ENCODE data around the gene PLEKHM3.

Gene PLEKHM3

DNA sequence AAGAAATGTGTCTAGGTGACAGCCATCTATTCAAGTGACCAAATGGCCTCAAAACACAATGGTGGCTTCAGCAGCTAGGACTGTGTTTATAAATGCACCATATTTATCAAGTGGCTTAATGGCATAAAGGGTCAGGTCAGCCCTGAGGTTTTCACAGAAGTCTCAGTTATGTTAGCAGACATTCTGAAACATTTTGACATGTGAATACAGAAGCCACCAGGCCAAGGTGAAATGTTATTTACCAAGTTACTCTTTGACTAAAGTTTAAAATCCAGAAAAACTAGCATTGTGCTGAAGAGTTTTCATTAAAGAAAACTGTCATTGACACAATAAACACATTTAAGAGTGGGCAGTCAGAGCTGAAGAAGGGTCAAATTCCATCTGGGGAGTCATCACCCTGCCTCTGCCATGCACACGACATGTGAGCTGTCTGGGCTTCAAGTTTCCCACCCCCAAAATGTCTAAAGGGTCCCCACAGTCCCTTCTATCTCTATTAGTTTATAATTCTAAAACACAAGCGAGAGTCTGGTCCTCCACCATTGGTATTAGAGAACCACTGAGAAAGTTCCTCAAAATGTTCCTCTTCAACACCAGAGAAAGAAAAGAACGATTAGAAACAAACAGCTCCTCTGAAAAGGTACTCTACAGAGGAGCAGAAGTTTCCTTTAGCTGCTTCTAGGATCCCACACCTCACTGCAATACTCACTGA lies 178.1 kb downstream of the PLEKHM3 start:
- DNase-seq: no peak

DNA sequence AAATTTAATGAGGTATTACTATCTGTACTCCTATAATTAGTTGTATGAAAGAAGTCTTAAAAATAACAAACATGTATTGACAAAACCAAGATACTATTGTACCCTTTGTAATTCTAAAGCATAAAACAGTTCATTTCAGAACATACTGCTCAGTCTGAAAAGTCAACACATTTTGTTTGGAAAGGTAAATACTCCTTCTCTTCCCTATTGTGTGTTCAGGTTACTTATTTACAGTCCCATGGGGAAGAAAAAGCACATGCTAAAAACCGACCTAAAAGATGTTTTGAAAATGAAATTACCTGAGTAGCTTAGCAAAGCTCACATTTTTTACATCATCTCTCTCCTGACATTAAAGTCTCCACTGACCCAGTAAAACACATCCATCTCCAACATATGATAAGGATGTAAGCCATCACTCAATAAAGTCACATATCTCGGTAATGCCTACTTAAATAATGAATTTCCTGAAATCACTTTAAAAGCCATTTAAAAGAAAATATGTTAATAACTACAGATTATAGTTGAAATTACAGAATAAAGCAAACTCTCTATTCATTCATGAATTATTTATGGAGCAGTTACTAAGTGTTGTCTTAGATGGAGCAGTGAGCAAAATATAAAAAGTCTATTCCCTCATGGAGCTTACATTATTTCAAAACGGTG lies 180.0 kb downstream of the PLEKHM3 start:
- no peak for DNase-seq

DNA sequence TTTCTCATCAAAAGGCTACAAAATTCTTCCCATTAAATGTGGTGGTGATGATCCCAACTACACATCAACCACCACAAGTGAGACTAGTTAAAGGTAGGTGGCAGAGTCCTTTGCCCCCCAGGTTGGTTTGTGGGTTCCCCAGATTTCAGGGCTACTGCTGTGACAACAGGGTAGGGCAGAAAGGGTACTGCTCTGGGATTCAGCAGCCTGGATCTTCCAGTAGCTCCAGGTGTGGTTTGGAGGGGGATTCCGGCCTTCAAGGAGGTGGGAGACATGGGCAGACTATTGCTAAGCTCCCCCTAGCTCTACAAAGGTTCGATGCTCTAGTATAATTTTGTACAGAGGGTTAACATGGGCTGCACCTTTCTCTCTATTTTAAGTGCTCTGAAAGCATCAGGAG lies 180.7 kb downstream of the PLEKHM3 start:
- DNase-seq: no peak

DNA sequence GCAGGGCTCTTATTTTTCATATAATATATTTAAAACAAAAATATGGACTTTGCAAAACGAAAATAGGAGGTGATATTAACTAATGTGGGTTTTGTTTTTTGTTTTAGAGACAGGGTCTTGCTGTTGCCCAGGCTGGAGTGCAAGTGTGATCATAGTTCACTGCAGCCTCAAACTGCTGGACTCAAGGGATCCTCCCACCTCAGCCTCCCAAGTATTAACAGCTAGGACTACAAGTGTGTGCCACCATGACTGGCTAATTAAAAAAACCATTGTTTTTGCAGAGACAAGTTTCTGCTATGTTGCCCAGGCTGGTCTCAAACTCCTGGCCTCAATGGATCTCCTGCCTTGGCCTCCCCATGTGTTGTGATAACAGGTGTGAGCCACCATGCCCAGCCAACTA lies 185.2 kb downstream of the PLEKHM3 start:
- no peak for DNase-seq

DNA sequence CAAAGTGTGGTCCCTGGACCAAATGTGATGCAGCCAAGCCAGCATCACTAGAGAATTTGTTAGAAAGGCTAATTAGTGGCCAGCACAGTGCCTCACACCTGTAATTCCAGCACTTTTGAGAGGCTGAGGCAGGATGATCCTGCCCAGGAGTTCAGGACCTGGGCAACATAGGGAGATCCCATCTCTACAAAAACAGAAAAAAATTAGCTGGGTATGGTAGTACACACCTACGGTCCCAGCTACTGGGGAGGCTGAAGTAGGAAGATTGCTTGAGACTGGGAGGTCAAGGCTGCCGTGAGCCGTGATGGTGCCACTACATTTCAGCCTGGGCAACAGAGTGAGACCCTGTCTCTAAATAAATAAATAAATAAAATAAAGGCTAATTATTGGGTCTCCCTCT lies 185.8 kb downstream of the PLEKHM3 start:
- DNase-seq: no peak

DNA sequence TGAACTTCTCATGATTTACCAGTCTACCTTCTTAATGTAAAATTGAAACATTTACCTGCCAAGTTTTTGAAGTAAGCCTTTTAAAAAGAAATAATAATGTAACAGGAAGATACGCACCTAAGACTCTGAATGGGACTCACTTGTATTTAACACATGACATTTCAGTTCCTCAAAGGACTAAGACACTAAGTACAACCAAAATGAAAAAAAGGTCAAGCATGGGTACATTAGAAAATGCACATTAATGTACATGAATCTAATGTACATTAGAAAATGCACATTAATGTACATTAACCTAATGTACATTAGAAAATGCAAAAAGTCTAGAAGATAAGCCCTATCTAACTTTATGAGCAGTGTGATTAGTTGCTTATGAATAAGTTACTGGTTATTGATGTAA lies 186.3 kb downstream of the PLEKHM3 start:
- DNase-seq: no peak

DNA sequence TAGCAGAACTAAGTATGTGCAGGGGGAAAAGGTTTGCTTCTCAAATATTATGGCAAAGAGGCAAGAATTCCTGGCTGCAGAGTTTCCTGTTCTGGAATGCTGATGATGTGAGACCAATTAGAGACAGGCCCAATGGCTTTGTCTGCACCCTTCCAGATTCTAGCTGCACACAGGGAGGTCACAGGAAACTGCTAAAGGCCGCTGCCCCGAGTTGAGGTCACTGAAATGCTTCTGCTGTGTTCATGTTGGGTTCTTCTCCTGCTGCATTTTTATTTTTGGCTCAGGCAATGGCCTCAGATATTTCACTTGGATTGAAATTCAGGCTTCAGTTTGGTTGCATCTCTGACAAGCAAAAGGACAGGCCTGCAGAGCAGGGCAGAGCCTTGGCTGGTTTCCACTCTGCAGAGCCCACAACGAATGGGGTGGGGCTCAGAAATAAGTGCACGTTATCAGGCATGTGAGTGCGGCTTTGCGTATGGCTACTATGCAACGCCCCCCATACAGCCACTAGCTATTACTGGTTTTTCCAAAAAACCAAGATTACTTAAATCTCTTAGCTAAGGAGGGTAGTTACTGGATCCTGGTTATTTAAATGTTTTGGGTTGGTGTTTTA lies 188.7 kb downstream of the PLEKHM3 start:
- no peak for DNase-seq

DNA sequence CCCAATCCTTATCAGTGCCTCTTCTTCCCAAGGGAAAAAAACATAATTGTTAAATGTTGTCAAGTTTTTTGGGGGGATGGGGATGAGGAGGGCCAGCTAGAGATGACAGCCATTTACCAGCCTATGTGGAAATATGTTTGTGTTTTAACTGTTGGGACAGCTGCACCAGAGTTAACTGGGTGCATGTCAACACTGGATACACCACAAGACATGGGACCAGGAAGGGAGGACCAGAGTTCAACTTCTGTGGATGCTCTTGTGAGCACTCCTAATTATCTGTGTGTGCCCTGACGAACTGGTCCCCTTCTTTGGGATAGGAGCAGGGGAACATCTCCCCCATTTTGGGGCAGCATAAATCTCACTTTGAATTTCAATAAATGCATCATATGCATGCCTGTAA lies 189.5 kb downstream of the PLEKHM3 start:
- no peak for DNase-seq

DNA sequence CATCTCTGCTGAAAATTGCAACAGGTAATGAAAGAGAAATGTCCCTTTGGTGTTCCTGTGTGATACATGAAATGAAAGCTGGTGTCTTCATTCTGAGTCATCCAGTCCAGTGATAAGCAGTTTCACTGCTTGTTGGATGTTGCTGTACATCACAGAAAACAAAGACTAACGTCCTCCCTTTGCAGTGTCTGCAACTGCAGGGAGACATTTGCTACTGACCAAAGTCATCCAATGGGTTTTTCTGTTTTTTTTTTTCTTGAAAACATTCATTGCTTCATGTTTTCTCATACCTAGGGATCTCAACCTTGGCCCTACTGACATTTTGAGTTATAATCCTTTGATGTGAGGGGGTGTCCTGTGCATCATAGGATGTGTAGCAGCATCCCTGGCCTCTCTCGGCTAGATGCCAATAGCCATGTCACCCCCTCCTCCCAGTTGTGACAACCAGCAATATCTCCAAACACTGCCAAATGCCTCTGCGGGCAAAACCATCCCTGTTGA lies 192.0 kb downstream of the PLEKHM3 start:
- DNase-seq: no peak

DNA sequence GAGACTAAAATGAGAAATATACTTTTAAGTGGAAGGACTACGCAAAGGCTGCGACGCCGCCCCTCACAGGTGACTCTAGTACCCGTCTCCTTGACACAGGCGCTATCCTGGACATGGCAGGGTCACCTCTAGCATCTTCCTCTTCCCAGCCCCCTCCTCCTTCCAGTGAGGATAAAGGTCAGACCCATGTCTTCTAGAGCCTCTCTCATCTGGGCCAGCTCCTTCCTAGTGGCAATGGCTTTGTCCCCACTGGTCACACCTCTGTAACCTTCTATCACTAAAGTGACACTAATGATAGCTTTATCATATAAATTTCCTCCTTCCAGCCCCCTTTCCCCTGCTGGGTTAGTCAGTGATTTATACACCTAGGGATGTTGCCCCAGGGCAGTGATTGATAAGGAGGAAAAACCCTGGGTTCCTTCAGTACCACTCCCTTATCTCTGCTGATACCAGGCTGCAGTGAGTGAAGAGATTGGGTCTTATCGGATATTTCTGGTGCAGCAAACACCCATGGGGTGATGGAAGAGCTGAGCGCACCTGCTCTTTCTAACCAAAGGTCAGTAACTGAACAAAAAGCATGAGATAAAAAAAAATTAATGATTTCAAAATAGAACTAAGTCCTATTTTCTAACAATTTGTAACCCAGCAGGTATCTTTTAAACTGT lies 193.6 kb downstream of the PLEKHM3 start:
- no peak for DNase-seq

DNA sequence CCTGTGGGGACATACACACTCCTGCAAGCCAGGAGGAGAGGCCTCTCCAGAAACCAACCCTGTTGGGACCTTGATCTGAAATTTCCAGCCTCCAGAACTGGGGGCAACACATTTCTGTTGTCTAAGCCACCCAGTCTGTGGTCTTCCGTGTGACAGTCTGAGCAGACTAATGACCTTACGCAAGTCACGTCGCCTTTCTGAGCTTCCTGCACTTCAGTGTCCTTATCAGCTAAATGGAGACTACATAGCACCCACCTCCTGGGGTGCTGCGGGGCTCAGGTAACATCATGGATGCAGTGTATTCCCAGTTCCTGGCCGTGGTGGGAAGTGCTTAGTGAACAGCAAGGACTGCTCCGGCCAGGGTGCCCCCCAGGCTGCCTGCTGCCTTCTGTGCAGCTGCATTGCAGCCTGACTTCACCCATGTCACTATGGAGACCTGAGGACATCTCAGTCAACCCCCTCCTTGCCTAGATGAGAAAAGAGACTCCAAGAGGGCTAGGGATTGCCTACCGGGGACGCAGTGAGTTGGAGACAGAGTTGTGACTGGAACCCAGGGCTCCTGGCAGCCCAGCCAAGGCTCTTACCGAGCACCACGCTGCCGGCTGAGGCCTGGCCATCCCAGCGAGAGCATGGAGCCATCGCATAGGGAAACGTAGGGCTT lies 194.4 kb downstream of the PLEKHM3 start:
- DNase-seq: no peak

DNA sequence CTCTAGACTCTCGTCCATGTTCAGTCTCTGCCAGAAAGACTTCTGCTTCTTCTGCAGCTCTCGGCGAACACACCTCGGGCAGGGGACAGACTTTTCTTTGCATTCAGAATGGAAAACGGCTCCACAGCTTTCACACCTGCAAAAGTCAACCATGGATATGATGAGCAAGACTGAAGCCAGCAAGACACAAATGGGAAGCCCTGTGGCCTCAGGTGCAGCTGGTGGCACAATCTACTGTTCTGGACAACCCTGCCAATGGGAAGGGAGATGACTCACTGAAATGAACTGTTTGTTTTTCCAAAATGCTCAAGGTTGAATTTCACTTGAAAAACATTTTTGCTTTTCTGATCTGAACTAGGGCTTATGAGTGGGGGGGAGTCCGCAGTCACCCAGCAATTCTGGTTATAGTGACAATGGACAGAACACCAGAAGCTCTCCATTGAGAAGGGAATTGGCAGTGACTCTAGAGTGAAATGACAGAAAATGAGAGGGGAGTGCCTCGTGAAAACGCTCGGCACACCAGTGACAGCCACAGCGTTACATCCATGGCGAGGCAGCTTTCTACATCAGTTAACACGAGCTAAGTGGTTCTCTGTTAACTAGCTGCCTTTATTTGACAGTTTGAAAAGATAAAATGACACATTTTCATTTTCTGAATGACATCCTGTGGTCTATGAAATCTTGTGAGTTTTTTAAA lies 196.8 kb downstream of the PLEKHM3 start:
- DNase-seq: no peak

DNA sequence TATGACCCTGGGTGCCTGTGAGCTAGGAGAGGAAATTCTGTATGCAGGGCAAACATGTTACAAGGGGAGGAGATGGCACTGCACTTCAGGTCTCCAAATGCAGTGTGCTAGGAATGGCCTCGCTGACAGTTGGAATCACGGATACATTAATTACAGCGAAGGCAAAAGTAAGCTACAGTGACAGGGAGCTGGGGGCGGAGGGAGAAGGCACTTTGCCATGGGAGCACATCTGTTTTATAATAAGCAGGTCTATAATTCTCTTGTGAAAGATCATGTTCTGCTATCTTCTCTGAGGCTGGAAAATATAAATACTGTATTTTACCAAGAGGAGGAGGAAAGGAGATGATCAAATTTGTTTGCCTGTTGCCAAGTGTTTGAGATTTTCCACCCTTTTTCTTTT lies 199.3 kb downstream of the PLEKHM3 start:
- no peak for DNase-seq

DNA sequence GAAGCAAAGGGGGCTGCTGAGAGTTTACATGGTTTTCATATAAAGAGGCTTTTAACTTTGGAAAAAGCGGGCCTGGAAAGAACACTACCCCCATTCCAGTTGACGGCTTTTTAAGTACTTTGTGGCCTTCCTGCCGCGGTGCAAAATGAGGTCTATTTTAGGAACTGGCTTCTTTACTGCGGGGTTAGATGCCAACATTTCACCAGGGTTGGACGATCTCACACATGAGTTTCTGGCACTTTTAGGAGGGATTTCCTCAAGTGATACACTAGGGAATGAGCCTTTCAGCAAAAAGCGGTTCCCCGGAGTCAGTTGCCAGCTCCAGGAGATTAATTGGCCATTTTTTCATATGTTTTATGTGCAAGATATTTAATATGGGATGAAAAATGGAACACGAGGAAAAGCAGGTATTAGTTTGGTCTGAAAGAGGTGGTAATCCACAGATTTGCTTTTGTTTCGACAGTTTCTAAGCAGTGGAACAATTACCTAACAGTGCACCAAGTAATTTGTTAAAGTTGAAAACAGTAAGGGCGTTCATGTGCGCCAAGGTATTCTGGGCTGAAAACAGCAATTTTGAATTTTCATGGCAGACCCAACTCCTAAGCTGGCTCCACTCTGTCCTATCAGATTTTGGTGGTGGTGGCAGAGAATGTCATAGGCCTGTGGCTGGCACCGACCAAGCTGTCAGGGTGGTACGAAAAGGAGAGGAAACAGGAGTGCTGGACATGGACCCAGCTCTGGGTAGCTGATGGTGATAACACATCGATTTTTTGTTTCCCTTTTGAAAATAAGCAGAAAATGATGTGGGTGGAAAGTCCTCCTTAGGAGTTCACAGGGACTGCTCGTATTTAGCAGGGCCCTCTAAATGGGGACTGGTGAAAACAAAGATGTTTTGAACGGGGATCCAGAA lies 200.0 kb downstream of the PLEKHM3 start:
- DNase-seq: no peak

DNA sequence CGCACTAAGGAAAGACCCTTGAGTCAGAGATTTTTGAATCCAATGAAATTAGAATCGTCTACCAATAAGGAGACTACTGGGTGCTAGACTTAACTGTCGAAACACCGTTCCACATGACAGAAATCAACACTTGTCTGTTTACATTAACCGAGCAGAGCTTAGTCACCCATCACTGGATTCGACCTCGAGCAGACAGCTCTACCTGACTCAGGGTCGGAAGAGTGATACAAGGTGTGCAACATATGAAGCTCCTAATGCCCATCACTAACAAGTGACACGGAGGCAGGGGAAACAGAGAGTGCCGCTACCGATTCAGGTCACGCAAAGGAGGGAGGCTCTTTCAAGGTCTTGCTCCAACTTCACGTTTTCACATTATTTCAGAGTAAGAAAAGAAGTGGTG lies 201.5 kb downstream of the PLEKHM3 start:
- DNase-seq: no peak

DNA sequence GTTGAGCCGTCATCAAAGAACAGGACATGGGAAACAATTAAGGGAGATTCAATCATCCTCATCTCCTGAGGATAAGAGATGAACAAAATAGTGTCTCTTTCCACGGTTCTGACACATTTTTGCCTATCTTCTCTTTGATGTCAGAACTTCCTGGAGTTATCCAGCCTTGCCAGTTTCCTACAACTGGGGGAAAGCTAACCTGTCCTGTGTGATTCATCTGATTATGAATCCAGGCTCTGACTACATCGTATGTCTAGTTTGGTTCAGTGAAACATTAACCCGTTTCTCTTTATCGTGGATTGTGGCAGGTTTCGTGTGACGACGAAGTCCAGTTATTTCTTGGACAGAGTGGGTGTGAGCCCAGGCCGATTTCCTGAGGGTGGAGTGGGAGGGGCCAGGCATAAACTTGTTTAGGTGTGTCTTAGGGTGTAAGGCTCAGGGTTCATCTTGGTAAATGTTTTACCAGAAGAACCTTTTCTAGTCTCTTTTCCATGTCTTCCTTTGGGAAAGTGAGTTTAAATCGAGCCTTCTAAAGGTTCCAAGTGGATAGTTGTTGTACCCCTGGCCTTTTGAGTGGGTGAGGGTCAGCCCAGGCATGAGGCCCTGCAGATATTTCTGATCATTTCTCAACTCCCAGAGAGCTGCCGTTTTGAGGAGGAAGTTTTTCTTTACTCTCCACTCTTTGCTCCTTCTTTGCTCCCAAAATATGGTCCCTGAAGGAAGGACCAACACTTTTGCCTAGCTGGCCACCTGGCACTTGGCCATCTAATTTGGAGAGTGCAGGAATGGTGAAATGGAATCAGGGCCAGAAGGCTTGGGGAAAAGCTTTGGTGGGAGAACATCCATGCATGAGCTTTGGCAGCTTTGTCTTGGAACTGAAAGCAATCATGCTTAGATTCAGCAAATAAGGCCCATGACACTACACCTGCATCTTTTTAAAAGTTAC lies 205.2 kb downstream of the PLEKHM3 start:
- no peak for DNase-seq

DNA sequence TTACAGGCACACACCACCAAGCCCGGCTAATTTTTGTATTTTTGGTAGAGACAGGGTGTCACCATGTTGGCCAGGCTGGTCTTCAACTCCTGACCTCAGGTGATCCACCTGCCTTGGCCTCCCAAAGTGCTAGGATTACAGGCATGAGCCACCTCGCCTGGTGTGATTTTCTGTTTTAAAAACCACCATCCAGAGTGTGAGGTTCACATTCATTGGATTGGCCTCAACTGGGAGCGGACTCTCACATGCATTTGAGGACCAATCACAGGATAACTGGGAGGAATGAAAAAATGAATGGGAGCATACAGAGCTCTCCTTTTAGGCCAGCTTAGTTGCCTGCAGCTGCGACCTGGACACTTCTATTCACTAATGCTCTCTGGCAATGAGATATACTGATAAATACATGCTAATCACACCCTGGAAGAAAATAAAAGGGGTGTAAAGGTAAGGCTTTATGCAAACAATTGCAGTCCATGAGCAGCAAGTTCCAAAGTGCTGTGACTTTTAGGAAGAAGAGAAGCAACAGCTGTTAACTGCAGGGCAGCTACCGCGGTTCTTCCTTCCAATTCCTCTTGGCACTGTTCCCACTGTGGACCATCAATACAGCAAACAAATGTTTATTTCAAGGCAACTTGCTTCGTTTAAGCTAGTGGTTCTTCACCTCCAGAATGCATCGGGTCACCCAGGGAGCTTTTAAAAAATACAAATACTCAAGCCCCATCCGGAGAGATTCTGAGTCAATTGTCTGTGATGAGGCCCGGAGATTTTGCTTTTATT lies 206.1 kb downstream of the PLEKHM3 start:
- no peak for DNase-seq

DNA sequence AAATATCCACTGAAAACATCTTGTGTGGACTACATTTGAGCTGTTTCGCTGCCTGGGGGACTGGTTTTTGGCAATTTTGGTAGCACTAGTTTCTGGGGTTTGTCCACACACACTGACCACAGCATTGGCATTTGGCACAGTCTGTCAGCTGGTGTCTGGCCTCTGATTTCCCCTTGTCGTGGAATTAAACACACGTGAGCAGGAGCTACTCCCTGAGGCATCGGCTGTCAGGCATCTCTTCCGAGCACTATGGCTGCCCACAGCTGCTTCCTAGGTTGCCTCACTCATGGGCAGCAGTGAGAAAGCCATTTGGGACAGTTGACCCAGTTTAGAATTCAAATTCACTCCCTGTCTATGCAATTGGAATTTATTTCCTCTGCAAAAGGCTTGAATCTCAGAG lies 208.8 kb downstream of the PLEKHM3 start:
- DNase-seq: no peak

DNA sequence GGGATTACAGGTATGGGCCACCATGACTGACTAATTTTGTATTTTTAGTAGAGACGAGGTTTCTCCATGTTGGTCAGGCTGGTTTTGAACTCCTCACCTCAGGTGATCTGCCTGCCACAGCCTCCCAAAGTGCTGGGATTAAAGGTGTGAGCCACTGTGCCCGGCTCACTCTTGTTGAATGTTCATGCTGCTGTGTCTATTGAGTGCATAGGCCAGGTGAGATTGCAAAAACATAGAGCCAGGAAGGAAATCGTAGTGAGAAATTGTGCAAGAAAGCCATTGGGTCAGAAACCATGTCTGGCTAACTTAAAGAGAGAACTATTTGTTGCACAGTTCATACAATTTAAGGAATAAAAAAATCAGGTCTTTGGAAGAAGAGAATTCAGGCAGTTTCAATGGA lies 210.1 kb downstream of the PLEKHM3 start:
- no peak for DNase-seq
